Nephron (organoid): ENCODE measurements around the gene DNPH1.

Experiments used
- H3K27ac Mint-ChIP-seq, 3 experiments: 2 replicates each; pipeline ENCODE4 v1.8.0; 2020; ENCODE audit warnings: mixed read lengths in 3 of 3, mild to moderate bottlenecking in 2 of 3, moderate library complexity in 1 of 3
- H3K27me3 Mint-ChIP-seq: 2 replicates; pipeline ENCODE4 v1.8.0; 2021; ENCODE audit warnings: low read depth, mild to moderate bottlenecking, moderate library complexity, mixed read lengths
- H3K36me3 Mint-ChIP-seq: 2 replicates; pipeline ENCODE4 v1.8.0; 2020; ENCODE audit warnings: low read depth, mixed read lengths
- H3K4me1 Mint-ChIP-seq: 2 replicates; pipeline ENCODE4 v1.8.0; 2020; ENCODE audit warnings: mixed read lengths
- H3K4me3 Mint-ChIP-seq, 3 experiments: 2 replicates each; pipeline ENCODE4 v1.8.0; 2020; ENCODE audit warnings: mild to moderate bottlenecking in 3 of 3, mixed read lengths in 3 of 3, moderate library complexity in 2 of 3
- H3K9me3 Mint-ChIP-seq: 2 replicates; pipeline ENCODE4 v1.8.0; 2020; ENCODE audit warnings: mixed read lengths
- CTCF ChIP-seq, 3 experiments: fragments of 200-600 bp; sonication (generic); IDR thresholded peaks; one replicate each; pipeline ENCODE4 v1.5.0; 2021; ENCODE audit warnings: antibody characterized with exemption in 3 of 3; ENCODE audit not compliant: unreplicated experiment in 3 of 3

Gene DNPH1

GRCh38 chr6:43275801-43276576, 46.7 kb upstream of the DNPH1 start:
- Mint-ChIP-seq H3K9me3 (no peaks in the 10 kb centered on the region), H3K4me1 (peaks cover 27% of the 10 kb centered on the region), H3K27ac (peak overlapping the region; percentile 27 to 75 (median 68)), H3K4me3 (peak overlapping the region; percentile 72 to 75 (median 74)), H3K27me3 (peaks cover 58% of the 10 kb centered on the region), H3K36me3 (no peaks in the 10 kb centered on the region)
- TF ChIP-seq CTCF (IDR thresholded peaks at IDR 0.05; ENCODE audit: unreplicated experiment in 3 of 3) = no peak

- Mint-ChIP-seq H3K36me3 (no peaks in the 10 kb centered on the region), H3K9me3 (no peaks in the 10 kb centered on the region)
- TF ChIP-seq CTCF (IDR thresholded peaks at IDR 0.05; ENCODE audit: unreplicated experiment in 3 of 3) = no peak
Measured at GRCh38 chr6:43274916-43275597, 45.8 kb upstream of the DNPH1 start.

GRCh38 chr6:43274127-43274915, 45.0 kb upstream of the DNPH1 start:
- H3K9me3 Mint-ChIP-seq = no peaks in the 10 kb centered on the region
- H3K4me3 Mint-ChIP-seq = peak overlapping the region; percentile 71 to 79 (median 77)
- peaks cover 36% of the 10 kb centered on the region for H3K4me1 Mint-ChIP-seq
- H3K27ac Mint-ChIP-seq = peak overlapping the region in 2 of 3 experiments; percentile 70 to 72
- peaks cover 67% of the 10 kb centered on the region for H3K27me3 Mint-ChIP-seq
- no peaks in the 10 kb centered on the region for H3K36me3 Mint-ChIP-seq
- TF ChIP-seq CTCF (IDR thresholded peaks at IDR 0.05; ENCODE audit: unreplicated experiment in 3 of 3) = no peak

More at GRCh38 chr6:43274916-43275597, 45.8 kb upstream of the DNPH1 start:
- H3K4me3 Mint-ChIP-seq = peak overlapping the region; percentile 74 to 79 (median 77)
- H3K4me1 Mint-ChIP-seq = peaks cover 34% of the 10 kb centered on the region
- H3K27ac Mint-ChIP-seq = peak overlapping the region in 2 of 3 experiments; percentile 70 to 72
- H3K27me3 Mint-ChIP-seq = peaks cover 65% of the 10 kb centered on the region

- peak overlapping the region; percentile 38 to 51 (median 46) for H3K4me3 Mint-ChIP-seq
- peak overlapping the region in 1 of 3 experiments; percentile 47 for H3K27ac Mint-ChIP-seq
- TF ChIP-seq CTCF (IDR thresholded peaks at IDR 0.05; ENCODE audit: unreplicated experiment in 3 of 3) = no peak
- peaks cover 68% of the 10 kb centered on the region for H3K27me3 Mint-ChIP-seq
- H3K4me1 Mint-ChIP-seq = peaks cover 41% of the 10 kb centered on the region
- H3K36me3 Mint-ChIP-seq = no peaks in the 10 kb centered on the region
- H3K9me3 Mint-ChIP-seq = no peaks in the 10 kb centered on the region
Measured at GRCh38 chr6:43273707-43274106, 44.4 kb upstream of the DNPH1 start.

GRCh38 chr6:43271944-43272343, 42.7 kb upstream of the DNPH1 start:
- no peak for TF ChIP-seq CTCF (IDR thresholded peaks at IDR 0.05; ENCODE audit: unreplicated experiment in 3 of 3)
- no peaks in the 10 kb centered on the region for H3K9me3 Mint-ChIP-seq
- no peaks in the 10 kb centered on the region for H3K36me3 Mint-ChIP-seq
- H3K4me1 Mint-ChIP-seq = peaks cover 46% of the 10 kb centered on the region
- H3K4me3 Mint-ChIP-seq = no peak overlapping the region
- H3K27me3 Mint-ChIP-seq = peaks cover 66% of the 10 kb centered on the region
- no peak overlapping the region for H3K27ac Mint-ChIP-seq
